DND-41 (cell line): ENCODE measurements around the gene PCDH11Y.
A peak's percentile ranks its signal among the peaks of the same experiment; 100 is the strongest.
"Not testable (repeated sequence)": the region's sequence is repeated elsewhere in the genome, so short reads cannot be mapped to it uniquely, and the experiment has no call there.

Source experiments
- ATAC-seq: fragments of 200-7000 bp; cut with Tn5 transposase; 3 replicates; pipeline ENCODE4 v1.9.1; 2021; ENCODE audit warnings: low read depth; ENCODE audit not compliant: insufficient read depth
- DNase-seq: peaks from one replicate; pipeline ENCODE4 v3.0.0-alpha.2; 2020
- H2AFZ ChIP-seq: 2 replicates; pipeline ENCODE4 v1.6.0; 2012; ENCODE audit warnings: low read depth, low read length
- H3K27ac ChIP-seq: 2 replicates; pipeline ENCODE4 v1.5.1; 2012; ENCODE audit warnings: low read length, inconsistent platforms
- H3K27me3 ChIP-seq: fragments of 200-600 bp; sonication (generic); 2 replicates; pipeline ENCODE4 v1.6.0; 2012; ENCODE audit warnings: low read length, mild to moderate bottlenecking, inconsistent platforms; ENCODE audit not compliant: insufficient read depth, poor library complexity
- H3K36me3 ChIP-seq: 2 replicates; pipeline ENCODE4 v1.5.1; 2012; ENCODE audit warnings: low read length, inconsistent platforms; ENCODE audit not compliant: insufficient read depth
- H3K4me1 ChIP-seq: 2 replicates; pipeline ENCODE4 v1.5.1; 2012; ENCODE audit warnings: mild to moderate bottlenecking, low read length; ENCODE audit not compliant: insufficient read depth
- H3K4me2 ChIP-seq: 2 replicates; pipeline ENCODE4 v1.6.0; 2012; ENCODE audit warnings: mild to moderate bottlenecking, moderate library complexity, low read length, inconsistent platforms; ENCODE audit not compliant: insufficient read depth
- H3K4me3 ChIP-seq, 2 experiments: fragments of 200-600 bp in 1 of 2; shearing (Covaris generic) in 1 of 2; 2 replicates each; pipeline ENCODE4 v1.5.1; 2012 to 2016; ENCODE audit warnings: inconsistent platforms in 2 of 2, low read length in 2 of 2, mild to moderate bottlenecking in 2 of 2, low read depth in 1 of 2, moderate library complexity in 1 of 2
- H3K79me2 ChIP-seq: 2 replicates; pipeline ENCODE4 v1.6.0; 2012; ENCODE audit warnings: low read length, inconsistent platforms; ENCODE audit not compliant: insufficient read depth
- H3K9ac ChIP-seq: 2 replicates; pipeline ENCODE4 v1.6.0; 2012; ENCODE audit warnings: low read depth, mild to moderate bottlenecking, inconsistent platforms, low read length, moderate library complexity
- H3K9me3 ChIP-seq: 2 replicates; pipeline ENCODE4 v1.5.1; 2012; ENCODE audit warnings: low read length, moderate library complexity, mild to moderate bottlenecking, inconsistent platforms; ENCODE audit not compliant: insufficient read depth, severe bottlenecking
- H4K20me1 ChIP-seq: 2 replicates; pipeline ENCODE4 v1.6.0; 2012; ENCODE audit warnings: low read length; ENCODE audit not compliant: insufficient read depth

PCDH11Y gene

GRCh38 chrY:5000057-5000456, at the start of gene PCDH11Y:
TSS of gene PCDH11Y (plus strand) at chrY:5000296. CDS start at chrY:5057100, 56,804 bp downstream.
- H3K9ac ChIP-seq, H3K27ac ChIP-seq, H3K4me2 ChIP-seq, H3K27me3 ChIP-seq, ATAC-seq, H3K9me3 ChIP-seq, H3K36me3 ChIP-seq, H2AFZ ChIP-seq, H3K4me1 ChIP-seq, DNase-seq, H3K4me3 ChIP-seq, H4K20me1 ChIP-seq, H3K79me2 ChIP-seq: not testable (repeated sequence)

GRCh38 chrY:4967894-4968293, 32.2 kb upstream of the PCDH11Y start:
- not testable (repeated sequence) for H3K4me2 ChIP-seq, H3K4me3 ChIP-seq, H3K27me3 ChIP-seq, H4K20me1 ChIP-seq, H3K9ac ChIP-seq, H3K27ac ChIP-seq, H3K4me1 ChIP-seq, H3K9me3 ChIP-seq, ATAC-seq, H3K79me2 ChIP-seq, H3K36me3 ChIP-seq, DNase-seq, H2AFZ ChIP-seq

- not testable (repeated sequence) for H3K27me3 ChIP-seq, H3K4me3 ChIP-seq, H3K79me2 ChIP-seq, DNase-seq, H3K27ac ChIP-seq, H4K20me1 ChIP-seq, H2AFZ ChIP-seq, H3K36me3 ChIP-seq, H3K9me3 ChIP-seq, H3K9ac ChIP-seq, H3K4me1 ChIP-seq
- H3K4me2 ChIP-seq, result peak overlapping the region; percentile 47; the same call in 1 of the 2 replicates
- ATAC-seq, result peak; percentile 98
These were observed 8.2 kb upstream of the PCDH11Y start for GRCh38 chrY:4991743-4992400.

- H3K9me3 ChIP-seq, ATAC-seq, H3K4me1 ChIP-seq, H4K20me1 ChIP-seq, H3K4me3 ChIP-seq, H3K9ac ChIP-seq, H3K4me2 ChIP-seq, H3K27ac ChIP-seq, H3K27me3 ChIP-seq, DNase-seq, H3K79me2 ChIP-seq, H3K36me3 ChIP-seq, H2AFZ ChIP-seq: not testable (repeated sequence)
These were observed 5.2 kb upstream of the PCDH11Y start for GRCh38 chrY:4994892-4995291.

GRCh38 chrY:5002476-5003184, 2.5 kb downstream of the PCDH11Y start:
- not testable (repeated sequence) for H4K20me1 ChIP-seq, H3K4me1 ChIP-seq, H3K9me3 ChIP-seq, H3K4me2 ChIP-seq, H3K4me3 ChIP-seq, H3K79me2 ChIP-seq, H3K36me3 ChIP-seq, H3K27ac ChIP-seq, H2AFZ ChIP-seq, DNase-seq, H3K9ac ChIP-seq, ATAC-seq, H3K27me3 ChIP-seq

- H2AFZ ChIP-seq, DNase-seq, ATAC-seq: not testable (repeated sequence)
These were observed 39.0 kb downstream of the PCDH11Y start for GRCh38 chrY:5038972-5039523.

GRCh38 chrY:5083017-5083416, 82.9 kb downstream of the PCDH11Y start:
- DNase-seq, H3K4me2 ChIP-seq, H3K9me3 ChIP-seq, H4K20me1 ChIP-seq, ATAC-seq, H3K36me3 ChIP-seq, H3K27ac ChIP-seq, H2AFZ ChIP-seq, H3K4me3 ChIP-seq, H3K79me2 ChIP-seq, H3K9ac ChIP-seq, H3K27me3 ChIP-seq, H3K4me1 ChIP-seq: not testable (repeated sequence)

More at GRCh38 chrY:5038972-5039523, 39.0 kb downstream of the PCDH11Y start:
- not testable (repeated sequence) for H3K79me2 ChIP-seq, H3K9ac ChIP-seq, H3K27ac ChIP-seq, H3K4me2 ChIP-seq, H4K20me1 ChIP-seq, H3K4me3 ChIP-seq, H3K27me3 ChIP-seq, H3K4me1 ChIP-seq, H3K9me3 ChIP-seq, H3K36me3 ChIP-seq

- not testable (repeated sequence) for DNase-seq, H2AFZ ChIP-seq, H3K9me3 ChIP-seq, ATAC-seq, H3K4me1 ChIP-seq, H3K4me2 ChIP-seq, H3K27me3 ChIP-seq, H3K27ac ChIP-seq, H3K4me3 ChIP-seq, H4K20me1 ChIP-seq, H3K79me2 ChIP-seq, H3K9ac ChIP-seq, H3K36me3 ChIP-seq
These were observed 182.9 kb downstream of the PCDH11Y start for GRCh38 chrY:5182998-5183397.
